Pulmonary artery endothelial cell (primary cell): ENCODE data around the gene RABGAP1. TPM values are rescaled to one million over a fixed set of nuclear protein-coding genes. Genes with fewer than 3 reads are reported as not detected.

Source experiments
- DNase-seq: peaks from one replicate; pipeline ENCODE4 v3.0.0-alpha.2; 2011; ENCODE audit warnings: low read depth, low spot score
- total RNA-seq: library from RNA; depleted of rRNA; stranded (reverse); fragments of >200 nt; gene quantifications from 2 replicates; pipeline ENCODE4 v1.2.3, GENCODE V29; 2014

The RABGAP1 gene
- total RNA-seq, 1 donor from 2014 or later, result 27.5 TPM

DNA sequence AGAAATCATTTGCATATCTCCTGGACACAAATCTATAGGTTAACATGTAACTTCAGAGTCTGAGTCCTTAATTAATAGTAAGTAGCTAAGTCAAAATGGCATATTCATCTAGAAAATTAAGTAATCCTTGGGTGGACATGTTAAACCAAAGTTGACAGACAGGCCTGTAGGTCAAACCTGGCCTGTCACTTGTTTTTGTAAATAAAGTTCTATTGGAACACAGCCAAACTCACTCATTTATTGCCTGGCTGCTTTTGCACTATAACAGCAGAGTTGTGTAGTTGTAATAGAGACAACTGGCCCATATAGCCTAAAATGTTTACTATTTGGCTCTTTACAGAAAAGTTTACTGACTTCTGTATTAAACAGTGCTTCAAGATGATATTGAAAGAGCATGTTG, 68.1 kb downstream of the RABGAP1 start:
- no peak for DNase-seq

DNA sequence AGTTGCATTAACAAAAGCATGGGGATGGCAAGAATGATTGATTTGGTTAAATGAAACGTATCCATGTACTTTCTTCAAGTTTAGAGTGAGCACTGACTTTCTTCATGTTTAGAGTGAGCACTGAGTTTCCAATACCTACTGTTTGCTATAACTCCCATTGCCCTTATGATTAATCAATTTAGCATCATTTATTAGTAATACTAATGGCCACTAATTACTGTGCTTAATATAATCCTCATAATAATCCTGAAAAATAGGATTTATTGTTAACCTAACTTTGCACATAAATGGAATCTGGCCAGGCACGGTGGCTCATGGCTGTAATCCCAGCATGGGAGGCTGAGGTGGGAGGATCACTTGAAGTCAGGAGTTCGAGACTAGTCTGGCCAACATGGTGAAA, 70.6 kb downstream of the RABGAP1 start:
- no peak for DNase-seq

DNA sequence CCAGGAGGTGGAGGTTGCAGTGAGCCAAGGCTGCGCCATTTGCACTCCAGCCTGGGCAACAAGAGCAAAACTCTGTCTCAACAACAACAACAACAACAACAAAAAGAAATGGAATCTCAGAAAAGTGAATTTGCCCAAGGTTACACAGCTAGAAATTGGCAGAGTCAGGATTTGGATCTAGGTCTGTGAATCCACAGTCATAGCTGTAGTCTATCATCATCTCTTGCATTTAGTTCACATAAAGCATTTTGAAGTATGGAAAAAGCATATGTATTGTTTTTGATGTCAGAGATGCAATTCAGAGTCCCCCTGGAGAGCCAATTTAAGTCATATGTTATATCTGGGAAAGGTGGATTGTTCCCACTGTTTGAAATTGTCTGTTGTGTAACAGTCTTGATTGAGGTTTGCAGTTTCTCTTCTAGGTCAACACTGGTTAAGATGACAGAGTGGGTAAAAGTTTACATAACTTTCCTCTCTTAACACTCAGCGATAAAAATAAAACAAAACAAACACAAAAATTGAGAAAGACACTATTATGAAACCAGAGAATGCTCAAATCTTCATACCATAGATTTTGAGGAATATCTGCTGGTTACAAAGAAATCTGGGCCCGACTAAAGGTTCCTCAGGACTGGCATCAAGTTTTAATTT, 71.2 kb downstream of the RABGAP1 start:
- DNase-seq, result no peak

DNA sequence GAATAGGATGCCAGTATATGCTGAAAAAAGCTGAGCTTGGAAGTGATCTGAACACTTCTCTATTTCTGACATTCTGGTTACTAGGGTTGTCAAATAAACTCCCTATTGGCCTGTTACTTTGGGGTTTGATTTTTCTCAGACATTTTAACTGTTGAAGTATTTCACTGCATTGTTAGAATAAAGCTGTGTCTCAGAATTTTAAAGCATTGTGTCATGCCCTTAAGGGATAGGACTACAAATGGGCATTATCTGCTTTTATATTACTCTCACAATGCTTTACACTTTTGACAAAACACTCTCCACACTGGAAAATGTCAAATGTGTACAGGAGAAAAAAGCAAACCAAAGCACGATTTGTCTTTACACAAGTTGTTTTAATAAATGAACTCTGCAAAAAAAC, 75.8 kb downstream of the RABGAP1 start:
- DNase-seq, result no peak

DNA sequence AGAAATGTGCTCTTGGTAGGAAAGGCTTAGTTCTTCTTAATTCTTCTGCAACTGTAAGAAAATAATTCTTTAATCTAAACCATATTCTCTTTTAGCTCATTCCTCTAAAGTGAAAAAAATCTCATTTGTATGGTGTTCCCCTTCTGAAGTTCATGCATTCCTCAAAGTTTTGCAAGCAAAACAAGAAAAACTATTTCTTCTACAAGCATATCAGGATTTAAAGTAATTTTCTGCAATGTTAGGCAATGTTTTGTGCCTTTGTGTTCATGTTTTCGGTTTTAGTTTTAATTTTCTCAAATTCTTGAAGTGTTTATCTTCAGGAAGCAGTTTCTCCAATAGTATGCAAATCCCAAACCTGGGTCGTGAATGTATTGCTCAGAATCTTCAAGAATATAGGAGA, 80.0 kb downstream of the RABGAP1 start:
- no peak for DNase-seq

DNA sequence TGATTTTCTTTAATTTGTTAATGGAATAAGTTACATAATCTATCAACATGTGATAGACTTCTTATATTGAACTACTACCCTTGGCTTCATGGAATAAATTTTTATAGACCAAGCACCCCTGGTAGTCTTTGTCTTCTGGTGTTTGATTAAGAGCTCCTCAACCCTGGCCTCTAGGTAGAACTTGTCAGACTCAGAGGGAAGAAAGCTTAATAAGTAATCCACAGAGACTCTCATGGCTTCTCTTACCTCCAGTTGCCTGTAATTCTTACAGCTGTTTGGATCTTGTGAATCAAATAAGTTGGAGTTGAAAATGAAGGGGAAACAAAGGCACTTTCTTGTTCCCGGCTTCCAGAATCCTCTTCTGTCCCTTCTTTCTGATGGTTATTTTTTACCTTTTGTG, 85.6 kb downstream of the RABGAP1 start:
- DNase-seq, result no peak

DNA sequence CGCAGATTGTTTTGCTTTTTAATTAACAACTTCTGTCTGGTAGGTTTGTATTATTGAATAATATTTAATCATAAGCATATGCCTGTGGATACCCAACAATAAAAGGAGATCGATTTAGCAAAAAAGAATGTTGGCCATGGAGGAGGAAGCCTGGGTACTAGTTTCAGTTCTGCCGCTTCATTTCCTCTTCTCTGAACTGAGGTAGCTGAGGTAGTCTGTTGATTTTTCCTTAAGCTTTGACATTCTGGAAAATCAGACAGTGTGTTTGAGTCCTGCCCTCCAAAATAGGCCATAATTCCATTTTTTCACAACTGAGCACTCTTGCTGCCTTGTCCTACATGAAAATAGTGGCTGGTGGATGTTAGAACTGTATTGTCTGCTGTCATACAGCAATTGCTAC, 86.7 kb downstream of the RABGAP1 start:
- DNase-seq, result no peak

DNA sequence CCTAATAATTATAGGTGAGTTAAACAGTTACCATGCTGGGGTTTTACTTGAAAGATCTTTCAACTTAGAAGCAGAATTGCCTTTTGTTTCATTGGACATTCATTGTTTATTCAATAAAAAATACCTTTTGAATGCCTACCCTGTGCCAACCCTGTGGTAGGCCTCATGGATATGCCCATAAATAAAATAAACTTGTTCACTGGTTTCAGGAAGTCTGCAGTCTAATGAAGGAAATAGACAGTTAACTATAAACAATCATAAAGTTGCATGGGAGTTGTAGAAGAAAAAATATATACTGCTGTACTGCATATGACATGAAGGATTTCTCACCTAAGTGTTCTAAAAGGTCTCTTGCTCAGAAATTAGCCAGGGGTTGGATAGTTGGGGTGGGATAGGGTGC, 87.3 kb downstream of the RABGAP1 start:
- DNase-seq, result no peak

DNA sequence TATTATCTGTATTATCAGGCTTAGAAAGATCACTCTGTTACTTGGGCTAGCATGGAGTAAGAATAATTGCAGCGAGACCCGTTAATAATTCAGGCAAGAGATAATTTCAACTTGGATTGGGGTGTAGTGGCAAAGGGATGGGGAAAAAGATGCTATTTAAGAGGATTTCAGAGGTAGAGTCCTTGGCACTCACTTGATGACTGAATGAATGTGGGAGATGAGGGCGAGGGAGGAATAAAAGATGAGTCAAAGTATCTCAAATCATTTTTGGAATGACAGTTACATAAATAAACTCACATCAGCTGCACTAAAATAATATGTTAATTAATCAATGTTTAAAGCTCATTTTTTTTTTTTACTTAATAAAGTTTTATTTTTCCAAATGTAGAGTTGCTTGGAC, 88.2 kb downstream of the RABGAP1 start:
- DNase-seq, result no peak

DNA sequence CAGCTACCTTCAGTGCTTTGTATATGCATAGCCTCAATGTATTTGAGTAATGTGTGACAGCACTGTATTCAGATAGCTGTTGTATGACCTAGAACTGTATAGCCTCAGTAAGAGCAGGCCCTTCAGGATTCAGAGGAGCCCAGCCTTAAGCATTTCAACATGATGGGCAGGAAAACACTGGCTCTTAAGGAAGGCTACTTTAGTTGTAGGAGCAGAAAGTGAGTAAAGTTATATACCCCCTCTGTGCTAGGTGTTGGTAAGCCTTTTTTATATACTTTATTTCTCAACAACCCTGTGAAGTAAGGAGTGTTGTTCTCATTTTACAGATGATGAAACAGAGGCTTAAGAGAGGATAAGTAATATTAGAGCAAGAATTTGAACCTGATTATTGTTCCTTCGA, 91.1 kb downstream of the RABGAP1 start:
- no peak for DNase-seq

DNA sequence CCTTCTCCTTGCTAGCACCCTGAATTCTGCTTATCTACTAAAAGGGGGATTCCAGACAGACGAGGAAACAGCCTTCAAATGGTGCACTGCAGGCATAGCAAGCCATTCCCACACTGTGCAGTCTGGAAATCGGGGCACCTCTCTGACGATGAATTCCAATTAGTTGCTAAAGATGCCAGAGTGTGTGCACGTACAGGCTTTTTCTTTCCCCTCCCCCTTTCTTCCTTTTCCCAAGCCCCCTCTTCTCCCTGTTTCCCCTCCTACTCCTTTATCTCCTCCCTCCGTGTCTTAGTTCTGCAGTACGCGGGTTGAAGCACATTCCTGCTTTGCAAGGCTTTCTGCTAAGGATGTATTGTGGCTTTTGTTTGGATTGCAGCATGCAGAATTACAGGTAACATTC, 92.5 kb downstream of the RABGAP1 start, which contains the start of gene GPR21:
TSS of gene GPR21 (plus strand) at position 316 of the 400 bp plus-strand sequence. CDS start 900 bp downstream, outside the sequence.
- no peak for DNase-seq

DNA sequence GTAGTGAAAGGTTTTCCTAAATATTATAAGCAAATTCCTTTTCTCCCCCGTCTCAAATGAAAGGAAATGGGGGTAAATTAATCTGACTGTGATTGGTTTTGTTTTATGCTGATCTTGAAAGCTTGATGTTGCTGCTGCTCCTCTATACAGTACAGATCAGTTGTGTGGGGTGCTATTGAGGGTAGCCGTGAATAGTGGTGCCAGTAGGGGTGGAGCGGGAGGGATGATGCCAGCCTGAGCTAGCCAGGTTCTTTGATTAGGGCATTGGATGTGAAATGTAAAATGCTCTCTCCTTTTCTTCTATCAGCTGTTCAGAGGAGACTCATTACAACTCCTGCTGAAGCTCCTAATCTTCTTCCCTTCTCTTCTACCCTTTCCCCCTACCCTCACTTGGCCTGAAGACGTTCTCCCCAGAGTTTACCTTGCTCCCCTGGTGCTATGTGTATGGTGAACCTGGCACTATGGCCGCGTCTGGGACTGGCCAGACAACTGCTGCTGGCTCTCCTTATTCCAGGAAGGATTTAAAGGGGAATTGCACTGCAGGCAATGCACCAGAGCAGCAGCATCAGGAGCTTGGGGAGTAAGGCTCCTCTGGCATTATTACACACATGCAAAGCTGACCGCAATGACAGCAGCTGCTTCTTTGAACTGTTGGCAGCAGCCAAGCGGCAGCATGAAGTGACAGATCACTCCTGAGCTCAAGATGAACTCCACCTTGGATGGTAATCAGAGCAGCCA, 93.2 kb downstream of the RABGAP1 start:
- no peak for DNase-seq

DNA sequence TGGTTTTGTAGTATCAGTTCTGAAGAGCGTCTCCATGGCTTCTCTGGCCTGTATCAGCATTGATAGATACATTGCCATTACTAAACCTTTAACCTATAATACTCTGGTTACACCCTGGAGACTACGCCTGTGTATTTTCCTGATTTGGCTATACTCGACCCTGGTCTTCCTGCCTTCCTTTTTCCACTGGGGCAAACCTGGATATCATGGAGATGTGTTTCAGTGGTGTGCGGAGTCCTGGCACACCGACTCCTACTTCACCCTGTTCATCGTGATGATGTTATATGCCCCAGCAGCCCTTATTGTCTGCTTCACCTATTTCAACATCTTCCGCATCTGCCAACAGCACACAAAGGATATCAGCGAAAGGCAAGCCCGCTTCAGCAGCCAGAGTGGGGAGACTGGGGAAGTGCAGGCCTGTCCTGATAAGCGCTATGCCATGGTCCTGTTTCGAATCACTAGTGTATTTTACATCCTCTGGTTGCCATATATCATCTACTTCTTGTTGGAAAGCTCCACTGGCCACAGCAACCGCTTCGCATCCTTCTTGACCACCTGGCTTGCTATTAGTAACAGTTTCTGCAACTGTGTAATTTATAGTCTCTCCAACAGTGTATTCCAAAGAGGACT, 94.2 kb downstream of the RABGAP1 start:
- DNase-seq, result no peak

DNA sequence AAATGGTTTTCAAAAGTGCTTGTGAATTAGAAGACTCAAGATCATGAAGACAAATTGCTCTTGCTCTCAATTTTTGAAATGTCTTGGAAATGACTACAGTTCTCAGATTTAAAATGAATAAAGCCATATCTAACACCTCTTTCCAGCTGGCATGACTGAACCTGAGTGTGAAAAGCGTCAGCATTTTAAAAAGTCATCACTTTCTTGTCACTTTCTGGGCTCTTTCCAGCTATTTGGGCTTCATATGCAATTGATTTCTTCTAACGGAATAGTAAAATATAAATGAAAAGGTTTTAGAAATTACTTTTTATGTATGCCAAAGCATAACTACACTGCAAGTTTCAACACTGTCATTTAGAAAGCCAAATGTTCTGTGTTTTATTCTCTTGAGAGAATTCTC, 95.0 kb downstream of the RABGAP1 start:
- DNase-seq, result no peak

DNA sequence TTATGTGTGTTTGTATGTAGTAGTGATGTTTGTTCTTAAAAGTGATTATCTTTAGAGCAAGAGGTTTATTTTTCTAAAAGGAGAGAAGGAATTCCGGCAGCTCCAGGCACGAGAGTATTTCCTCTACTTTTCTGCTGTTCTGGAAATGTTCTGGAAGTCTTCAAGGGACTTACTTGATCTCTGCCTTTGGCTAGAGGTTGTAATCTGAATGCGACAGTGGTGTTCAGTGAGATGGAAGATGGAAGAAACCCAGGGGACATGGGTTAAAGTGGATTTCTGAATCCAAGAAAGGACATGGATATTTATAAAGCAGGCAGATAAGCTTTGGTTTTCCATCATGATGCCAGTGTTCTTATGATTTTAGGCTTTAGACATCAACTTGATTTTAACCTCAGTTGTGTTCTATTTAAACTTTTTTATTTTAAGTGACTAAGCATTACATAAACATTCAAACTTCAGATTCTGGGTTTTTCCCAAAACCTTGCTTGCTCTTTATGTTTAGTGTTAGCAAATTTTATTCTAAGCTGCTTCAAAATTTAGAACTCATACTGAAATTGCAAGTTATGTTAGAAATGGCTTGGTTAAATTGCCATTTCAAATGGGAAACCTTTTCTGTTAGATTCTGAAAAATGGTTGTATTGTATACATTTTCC, 96.2 kb downstream of the RABGAP1 start:
- DNase-seq, result no peak

DNA sequence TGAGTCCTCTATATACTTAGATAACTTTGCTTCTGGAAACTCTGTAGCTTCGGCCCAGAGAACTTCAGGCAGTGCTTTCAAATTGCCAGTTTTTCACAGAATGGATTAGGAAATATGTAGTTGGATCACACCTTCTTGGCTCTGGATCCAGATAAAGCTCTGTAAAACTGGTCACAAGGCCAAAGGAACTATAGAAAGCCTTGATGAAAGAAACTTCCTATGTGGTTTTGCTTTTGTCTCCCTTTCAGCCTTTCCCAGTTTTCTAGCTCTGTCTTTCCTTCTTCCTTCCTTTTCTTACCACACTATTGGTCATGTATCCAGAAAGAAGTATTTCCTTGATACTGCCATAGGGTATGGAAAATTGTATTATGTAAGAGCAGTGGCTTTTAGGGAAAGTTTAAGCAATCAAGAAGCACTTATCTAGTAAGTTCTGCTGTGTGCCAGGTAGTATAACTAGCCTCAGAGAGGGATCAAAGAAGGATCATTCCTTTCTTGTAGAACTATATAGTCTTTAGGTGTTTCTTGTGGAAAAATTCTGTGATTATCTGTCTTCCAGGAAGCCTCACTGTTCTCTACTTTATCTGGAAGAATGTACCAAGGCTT, 98.9 kb downstream of the RABGAP1 start:
- no peak for DNase-seq

DNA sequence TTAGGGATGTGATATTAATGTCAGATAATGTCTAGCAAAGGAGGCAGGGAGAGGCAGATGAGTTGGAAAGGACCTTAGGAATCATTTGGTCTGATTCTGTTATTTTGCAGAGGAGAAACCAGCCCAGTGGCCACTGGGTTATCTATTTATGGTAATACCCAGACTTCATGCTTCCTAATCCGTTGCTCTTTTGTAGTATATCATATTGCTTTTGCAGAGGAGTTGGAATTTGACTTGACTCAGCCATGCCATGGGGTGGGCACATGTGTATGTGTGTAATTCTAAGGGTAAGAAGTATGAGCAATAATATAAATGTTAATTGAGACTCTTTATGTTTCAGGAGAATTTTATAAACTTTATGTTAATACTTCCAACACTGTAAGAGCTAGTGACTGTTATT, 100.0 kb downstream of the RABGAP1 start:
- no peak for DNase-seq

DNA sequence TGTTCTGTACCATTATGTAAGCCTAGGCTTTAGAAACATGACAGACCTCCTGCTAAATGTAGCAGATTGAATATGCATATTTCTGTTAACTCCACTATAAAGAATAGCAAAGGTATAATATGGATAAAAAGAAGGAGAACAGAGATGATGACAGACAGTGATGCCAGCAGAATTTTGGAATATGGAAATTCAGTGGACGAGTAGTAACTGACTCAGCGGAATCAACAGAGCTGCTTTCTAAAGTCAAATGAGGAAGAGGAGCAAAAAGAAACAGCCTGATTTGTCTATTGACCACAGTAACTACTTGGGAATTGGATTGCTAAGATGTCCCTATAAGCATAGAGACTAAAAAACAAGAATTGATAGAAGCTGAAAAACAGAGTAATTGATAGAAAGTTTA, 100.7 kb downstream of the RABGAP1 start:
- no peak for DNase-seq

DNA sequence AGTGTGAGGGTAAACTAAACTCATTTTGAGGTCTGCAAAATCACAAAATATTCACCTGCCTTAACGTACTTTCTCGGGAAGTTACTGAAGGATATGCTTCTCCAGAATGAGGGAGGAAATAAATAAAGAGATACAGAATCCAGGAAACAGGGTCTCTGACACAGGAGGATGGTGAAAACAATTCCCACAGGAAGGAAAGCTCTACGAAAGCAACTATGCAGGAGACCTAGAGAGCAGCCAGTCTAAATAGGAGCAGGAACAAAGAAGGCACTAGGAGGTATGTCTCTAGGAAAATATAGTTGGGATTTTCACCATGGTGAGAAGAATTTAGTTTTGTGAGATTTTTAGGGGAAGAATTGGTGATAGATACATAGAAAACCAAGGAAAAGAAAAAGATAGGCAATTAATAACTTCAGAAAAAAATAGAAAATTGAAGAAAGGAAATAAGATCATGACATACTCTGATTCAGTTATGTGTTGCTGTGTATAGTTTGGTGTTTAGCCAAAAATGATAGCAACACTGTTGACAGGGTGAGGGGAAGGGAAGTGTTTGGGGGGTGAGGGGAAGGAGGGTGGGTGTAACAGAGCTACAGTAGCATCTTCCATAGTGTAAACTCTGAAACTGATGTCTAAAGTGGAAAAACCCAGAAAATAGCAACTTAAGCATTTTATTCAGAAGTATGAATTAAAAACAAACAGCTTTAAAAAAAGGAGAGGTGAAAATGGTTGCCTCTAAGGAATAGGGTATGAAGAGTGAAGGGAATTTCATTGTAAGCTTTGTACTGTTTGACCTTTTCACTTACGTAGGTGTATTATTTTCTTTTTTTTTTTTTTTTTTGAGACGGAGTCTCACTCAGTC, 102.5 kb downstream of the RABGAP1 start:
- no peak for DNase-seq

DNA sequence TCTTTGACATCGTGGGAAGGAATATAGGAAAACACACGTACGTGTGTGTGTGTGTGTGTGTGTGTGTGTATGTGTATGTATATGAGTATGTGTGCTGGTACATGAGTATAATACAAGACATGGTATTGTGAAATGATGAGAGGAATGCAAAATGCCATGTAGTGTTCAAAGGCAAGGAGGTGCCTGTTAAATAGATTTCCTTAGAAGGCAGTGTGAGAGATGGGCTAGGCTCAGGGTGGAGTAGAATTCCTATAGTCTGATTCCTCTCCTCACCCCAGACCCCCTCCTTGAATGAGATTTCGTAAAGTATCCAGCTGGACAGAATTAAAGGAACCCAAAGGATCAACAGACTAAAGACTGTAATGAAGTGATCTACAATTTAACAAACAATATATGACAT, 103.8 kb downstream of the RABGAP1 start:
- no peak for DNase-seq
